ENCODE data around the gene GGT5. TPM values are rescaled to one million over a fixed set of nuclear protein-coding genes. Genes with fewer than 3 reads are reported as not detected.
"Not testable (repeated sequence)": the region's sequence is repeated elsewhere in the genome, so short reads cannot be mapped to it uniquely, and the experiment has no call there.

Gene GGT5
- total RNA-seq, 6 experiments from 2014 or later = 8.5 to 34.7 (median 22.0) TPM

GRCh38 chr22:24282401-24282800 is 37.5 kb upstream of the GGT5 start:
- peaks cover 0 to 18% (median 6%) of the 10 kb centered on the region in 4 donors for H3K4me1 ChIP-seq
- no peak overlapping the region for H3K27ac ChIP-seq
- WGBS (ENCODE audit: insufficient coverage, low coverage, low lambda C conversion rate, missing lambda C conversion rate) = 68% methylated on average over 2 of the region's 2 CpGs
- H3K27me3 ChIP-seq = no peaks in the 10 kb centered on the region
- TF ChIP-seq CTCF (IDR thresholded peaks at IDR 0.05) = no peak
- intact Hi-C loops (cut with DNase I) = no loop called here
- no peak for ATAC-seq
- no peak overlapping the region for H3K4me3 ChIP-seq
- no peaks in the 10 kb centered on the region for H3K36me3 ChIP-seq
- H3K9me3 ChIP-seq = no peaks in the 10 kb centered on the region
- DNase-seq = no peak

DNA sequence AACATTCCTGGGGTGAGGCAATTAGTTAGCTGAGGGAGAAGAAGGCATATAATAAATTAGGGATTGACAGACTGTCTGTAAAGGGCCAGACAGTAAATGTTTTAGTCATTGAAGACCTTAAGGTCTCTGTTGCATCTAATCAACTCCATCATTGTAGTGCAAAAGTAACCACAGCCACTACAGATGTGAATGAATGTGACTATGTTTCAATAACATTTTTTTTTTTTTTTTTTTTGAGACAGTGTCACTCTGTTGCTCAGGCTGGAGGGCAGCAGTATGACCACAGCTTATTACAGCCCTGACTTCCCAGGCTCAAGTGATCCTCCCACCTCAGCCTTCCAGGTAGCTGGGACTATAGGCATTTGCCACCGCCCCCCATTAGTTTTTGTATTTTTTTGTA is 35.5 kb upstream of the GGT5 start:
- DNase-seq; H3K9me3 ChIP-seq; intact Hi-C loops (cut with DNase I); H3K36me3 ChIP-seq; H3K27ac ChIP-seq; ATAC-seq; H3K27me3 ChIP-seq; H3K4me1 ChIP-seq; H3K4me3 ChIP-seq: not testable (repeated sequence)
- 100% methylated on average over 1 of the region's 1 CpG for WGBS (ENCODE audit: insufficient coverage, low coverage, low lambda C conversion rate, missing lambda C conversion rate)

- 11% methylated on average over 6 of the region's 7 CpGs for WGBS (ENCODE audit: insufficient coverage, low coverage, low lambda C conversion rate, missing lambda C conversion rate)
- Histone ChIP-seq H3K27ac (peak overlapping the region in 2 of 3 donors; percentile 21 to 24), H3K4me1 (peaks cover 0 to 27% (median 8%) of the 10 kb centered on the region in 4 donors)
- H3K4me3 ChIP-seq; ATAC-seq; H3K27me3 ChIP-seq; H3K9me3 ChIP-seq; H3K36me3 ChIP-seq; intact Hi-C loops (cut with DNase I): not testable (repeated sequence)
- TF ChIP-seq CTCF (IDR thresholded peaks at IDR 0.05) = peak in 2 of 4 donors; percentile 12 to 17
- DNase-seq = peak in 1 of 3 donors; percentile 51
Measured at GRCh38 chr22:24274696-24275405, 30.0 kb upstream of the GGT5 start.

GRCh38 chr22:24273906-24274305 is 29.0 kb upstream of the GGT5 start:
- H3K4me3 ChIP-seq; H3K9me3 ChIP-seq; H3K27me3 ChIP-seq; H3K36me3 ChIP-seq; DNase-seq; intact Hi-C loops (cut with DNase I); ATAC-seq: not testable (repeated sequence)
- Histone ChIP-seq H3K4me1 (peaks cover 0 to 32% (median 8%) of the 10 kb centered on the region in 4 donors), H3K27ac (peak overlapping the region in 1 of 3 donors; percentile 21)
- 80% methylated on average over 4 of the region's 4 CpGs for WGBS (ENCODE audit: insufficient coverage, low coverage, low lambda C conversion rate, missing lambda C conversion rate)

DNA sequence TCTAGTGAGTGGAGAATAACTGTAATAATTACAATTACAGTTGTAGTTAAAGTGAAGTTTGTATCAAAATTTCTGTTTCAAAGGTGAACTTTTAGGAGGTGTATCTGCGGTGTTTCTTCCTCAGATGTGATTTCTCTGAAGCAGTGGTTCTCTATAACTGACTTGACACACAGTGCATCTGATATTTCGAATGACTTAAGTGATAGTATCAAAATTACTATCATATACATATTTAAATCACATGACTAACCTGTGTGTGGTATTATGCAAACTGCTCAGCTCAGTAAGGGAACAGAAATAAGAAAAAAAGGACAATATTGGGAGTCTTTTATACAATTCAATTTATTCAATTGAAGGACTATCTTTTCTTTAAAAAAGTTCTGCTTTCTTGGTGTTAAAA is 28.1 kb upstream of the GGT5 start:
- H3K36me3 ChIP-seq; H3K27me3 ChIP-seq; DNase-seq; H3K9me3 ChIP-seq; H3K27ac ChIP-seq; H3K4me3 ChIP-seq; ATAC-seq; intact Hi-C loops (cut with DNase I): not testable (repeated sequence)
- H3K4me1 ChIP-seq = peaks cover 0 to 32% (median 8%) of the 10 kb centered on the region in 4 donors
- WGBS (ENCODE audit: insufficient coverage, low coverage, low lambda C conversion rate, missing lambda C conversion rate) = 63% methylated on average over 2 of the region's 2 CpGs

DNA sequence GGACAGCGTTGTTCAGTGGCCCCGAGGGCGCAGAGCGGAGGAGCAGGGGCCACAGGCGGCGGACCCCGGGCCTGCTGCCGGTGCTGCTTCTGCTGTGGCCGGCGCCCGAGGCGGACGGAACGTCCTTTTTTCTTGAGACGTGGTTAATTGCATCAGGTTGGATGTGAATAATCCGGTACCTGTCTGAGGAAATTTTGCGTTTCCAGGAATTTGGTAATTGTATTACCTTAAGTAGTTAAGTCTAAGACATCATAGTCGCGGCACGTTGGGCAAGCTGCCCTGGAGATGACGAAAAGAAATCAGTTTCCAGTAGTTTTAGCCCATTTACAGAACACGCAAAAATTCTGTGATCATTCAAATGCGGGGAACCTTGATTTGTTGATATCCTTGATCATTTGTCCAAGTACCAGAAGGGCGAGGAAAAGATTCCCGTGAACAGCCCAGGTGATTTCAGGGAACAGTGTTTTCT is 26.5 kb upstream of the GGT5 start:
- Histone ChIP-seq H3K27me3 (no peaks in the 10 kb centered on the region), H3K36me3 (no peaks in the 10 kb centered on the region), H3K4me3 (peak overlapping the region; percentile 58 to 98 (median 90)), H3K27ac (peak overlapping the region; percentile 81 to 96 (median 93)), H3K9me3 (no peaks in the 10 kb centered on the region), H3K4me1 (peaks cover 0 to 32% (median 8%) of the 10 kb centered on the region in 4 donors)
- TF ChIP-seq CTCF (IDR thresholded peaks at IDR 0.05) (no peak), POLR2A (IDR thresholded peaks at IDR 0.05) (no peak)
- no peak for ATAC-seq
- DNase-seq = no peak
- under 1% methylated on average over 15 of the region's 25 CpGs for WGBS (ENCODE audit: insufficient coverage, low coverage, low lambda C conversion rate, missing lambda C conversion rate)
- intact Hi-C loops (cut with DNase I) = no loop called here

All from right lobe of liver (tissue), 6 donors.